ENCODE data around the gene THRB. TPM values are rescaled to one million over a fixed set of nuclear protein-coding genes. Genes with fewer than 3 reads are reported as not detected.

Gene THRB
- total and polyA plus RNA-seq, 9 of the 15 experiments (the other 6 are each of a cell fraction or from before 2014, with no cell fraction given) = 1.7 to 14.9 (median 6.9) TPM

GRCh38 chr3:24519368-24520100, 24.9 kb upstream of the THRB start (continued):
- TF ChIP-seq GTF2B (IDR thresholded peaks at IDR 0.05; ENCODE audit: extremely low read depth, insufficient read length) (peak; percentile 55), SMARCE1 (IDR thresholded peaks at IDR 0.05) (no peak), RBBP5 (IDR thresholded peaks at IDR 0.05; ENCODE audit: borderline replicate concordance, insufficient read depth, low read length, poor library complexity, severe bottlenecking) (peak; percentile 16), FUS (optimal IDR thresholded peaks at IDR 0.05; ENCODE audit: low read depth, low read length) (no peak), FOXJ2 (tag; IDR thresholded peaks at IDR 0.05) (peak; percentile 72), HEY1 (CRISPR knock-in tag; IDR thresholded peaks at IDR 0.05; ENCODE audit: borderline replicate concordance) (no peak), MAFG (tag; conservative IDR thresholded peaks at IDR 0.05) (peak; percentile 65), MTA3 (IDR thresholded peaks at IDR 0.05; ENCODE audit: borderline replicate concordance) (0 out of 2 replicates have a peak, but pooled peaks have one; percentile 17), CTBP1 (IDR thresholded peaks at IDR 0.05; ENCODE audit: borderline replicate concordance) (peak; percentile 78), SOX6 (IDR thresholded peaks at IDR 0.05) (peak; percentile 67; the same call in 1 of the 2 replicates), POLR2A (conservative IDR thresholded peaks at IDR 0.05) (peak; percentile 64), ZNF316 (IDR thresholded peaks at IDR 0.05) (peak; percentile 91), SUPT5H (IDR thresholded peaks at IDR 0.05) (peak; percentile 33; the same call in 1 of the 2 replicates), PYGO2 (tag; IDR thresholded peaks at IDR 0.05) (0 out of 2 replicates have a peak, but pooled peaks have one; percentile 20), FOXA3 (CRISPR knock-in tag; conservative IDR thresholded peaks at IDR 0.05 in 1 of 2, IDR thresholded peaks at IDR 0.05 in 1 of 2) (peak in 1 of 2 experiments; percentile 66; a peak in 1 of 4 replicates), RFX1 (IDR thresholded peaks at IDR 0.05) (peak; percentile 66)

Data from K562 (cell line).